H1 (cell line): ENCODE measurements around the gene TBC1D16.

Experiments
- CEBPB ChIP-seq: IDR thresholded peaks from 2 replicates; pipeline ENCODE4 v1.6.1; 2012; ENCODE audit warnings: low read depth, low read length
- CTCF ChIP-seq, 3 experiments: IDR thresholded peaks; 1 replicate in 2 of 3; 2 replicates in 1 of 3; pipeline versions ENCODE4 v1.5.1 to v1.6.1; 2011; ENCODE audit warnings: low read length in 3 of 3, mild to moderate bottlenecking in 3 of 3, inconsistent platforms in 2 of 3, low read depth in 1 of 3, moderate library complexity in 1 of 3; ENCODE audit not compliant: insufficient read depth in 1 of 3; ENCODE audit errors: control extremely low read depth in 1 of 3
- SUZ12 ChIP-seq: fragments of 200-600 bp; sonication (generic); IDR thresholded peaks from 2 replicates; pipeline ENCODE4 v1.6.1; 2012; ENCODE audit warnings: mild to moderate bottlenecking, inconsistent platforms, low read length, moderate library complexity, mixed read lengths

DNA sequence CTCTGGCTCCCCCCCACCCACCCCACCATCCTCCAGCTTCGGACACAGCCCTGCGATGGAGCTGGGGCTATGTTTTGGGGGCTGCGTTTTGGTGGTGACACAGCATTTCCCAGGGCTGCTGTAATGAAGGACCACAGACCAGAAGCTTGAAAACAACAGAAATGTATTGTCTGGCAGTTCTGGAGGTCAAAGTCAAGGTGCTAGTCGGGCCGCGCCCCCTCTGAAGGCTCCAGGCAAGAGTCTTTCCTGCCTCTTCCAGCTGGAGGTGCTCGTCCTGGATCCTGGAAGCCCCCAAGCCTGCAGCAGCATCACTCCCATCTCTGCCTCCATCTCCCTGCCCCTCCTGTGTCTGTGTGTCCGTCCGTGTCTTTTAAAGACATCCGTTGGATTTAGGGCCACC, 50.8 kb downstream of the TBC1D16 start:
- no peak for TF ChIP-seq SUZ12
- TF ChIP-seq CEBPB: no peak
- TF ChIP-seq CTCF (IDR thresholded peaks at IDR 0.05; ENCODE audit: control extremely low read depth in 1 of 3, insufficient read depth in 1 of 3, low read depth in 1 of 3, low read length in 3 of 3): peak in 1 of 3 experiments; percentile 8; a peak in 1 of 4 replicates
